Adipose tissue (tissue), 3 donors: ENCODE data around the gene SULT2A1. TPM values are rescaled to one million over a fixed set of nuclear protein-coding genes. Genes with fewer than 3 reads are reported as not detected.
"Not testable (repeated sequence)": the region's sequence is repeated elsewhere in the genome, so short reads cannot be mapped to it uniquely, and the experiment has no call there.

Experiments
- H3K27ac ChIP-seq: one replicate; pipeline ENCODE4 v1.5.1; 2013; ENCODE audit warnings: low read depth, low read length
- WGBS, 3 donors: extraction: QIAGEN DNeasy Blood & Tissue Kit; methylation state at CpG; one replicate each; pipeline ENCODE4 v1.1.7; 2013; 5-methylcytosine and 5-hydroxymethylcytosine counted together
- polyA plus RNA-seq, 3 donors: library from polyadenylated mRNA; stranded (reverse); fragments of 200-250 nt; gene quantifications; one replicate each; pipeline ENCODE4 v1.2.3, GENCODE V29; 2013
- donor health status: healthy with polysubstance abuse.
- donor health status: Bipolar disorder and iron deficiency.
- donor health status: healthy.

The SULT2A1 gene
- polyA plus RNA-seq, 3 donors: 1.4 TPM; not detected in 2

- WGBS, 3 donors: 48 to 60% (median 60%) methylated on average over 10 of the region's 10 CpGs
- no peak overlapping the region for H3K27ac ChIP-seq
Measured at GRCh38 chr19:47865166-47865565, 20.9 kb downstream of the SULT2A1 start.

- no peak overlapping the region for H3K27ac ChIP-seq
- WGBS, 3 donors: 15 to 17% (median 16%) methylated on average over 14 of the region's 14 CpGs
Measured at GRCh38 chr19:47863514-47863936, 22.6 kb downstream of the SULT2A1 start.

- no peak overlapping the region for H3K27ac ChIP-seq
- 87 to 94% (median 89%) methylated on average over 5 of the region's 5 CpGs for WGBS, 3 donors
Measured at GRCh38 chr19:47861630-47862029, 24.5 kb downstream of the SULT2A1 start.

GRCh38 chr19:47860602-47861297 lies 25.4 kb downstream of the SULT2A1 start:
- no peak overlapping the region for H3K27ac ChIP-seq
- WGBS, 3 donors: 42 to 45% (median 44%) methylated on average over 23 to 34 of the region's 34 CpGs

- not testable (repeated sequence) for H3K27ac ChIP-seq
- 50 to 92% (median 88%) methylated on average over 2 to 10 of the region's 17 CpGs for WGBS, 3 donors
Measured at GRCh38 chr19:47859838-47860237, 26.3 kb downstream of the SULT2A1 start.

- H3K27ac ChIP-seq: not testable (repeated sequence)
- WGBS, 3 donors: 74 to 90% (median 88%) methylated on average over 9 of the region's 9 CpGs
Measured at GRCh38 chr19:47858646-47859285, 27.3 kb downstream of the SULT2A1 start, which contains the start of gene TPRX2. Gene TPRX2, plus strand, starts transcription at chr19:47859235. Its CDS starts 12 bp downstream, at chr19:47859247.

- H3K27ac ChIP-seq: not testable (repeated sequence)
- WGBS, 3 donors: 87 to 92% (median 92%) methylated on average over 9 of the region's 9 CpGs
Measured at GRCh38 chr19:47858231-47858630, 27.9 kb downstream of the SULT2A1 start.

GRCh38 chr19:47854459-47854858 lies 31.7 kb downstream of the SULT2A1 start:
- 49 to 67% (median 54%) methylated on average over 4 of the region's 4 CpGs for WGBS, 3 donors
- H3K27ac ChIP-seq: no peak overlapping the region

GRCh38 chr19:47853003-47853402 lies 33.1 kb downstream of the SULT2A1 start:
- 56 to 67% (median 64%) methylated on average over 5 of the region's 5 CpGs for WGBS, 3 donors
- H3K27ac ChIP-seq: no peak overlapping the region

- WGBS, 3 donors: 3 to 5% (median 4%) methylated on average over 22 of the region's 22 CpGs
- H3K27ac ChIP-seq: no peak overlapping the region
Measured at GRCh38 chr19:47848823-47849473, 37.2 kb downstream of the SULT2A1 start.

- H3K27ac ChIP-seq: no peak overlapping the region
- 54 to 57% (median 54%) methylated on average over 10 of the region's 10 CpGs for WGBS, 3 donors
Measured at GRCh38 chr19:47848425-47848822, 37.7 kb downstream of the SULT2A1 start.

- 43 to 59% (median 45%) methylated on average over 5 of the region's 5 CpGs for WGBS, 3 donors
- no peak overlapping the region for H3K27ac ChIP-seq
Measured at GRCh38 chr19:47842941-47843340, 43.2 kb downstream of the SULT2A1 start.

GRCh38 chr19:47839913-47840312 lies 46.2 kb downstream of the SULT2A1 start:
- WGBS, 3 donors: 17 to 38% (median 33%) methylated on average over 10 of the region's 10 CpGs
- no peak overlapping the region for H3K27ac ChIP-seq

GRCh38 chr19:47839411-47839810 lies 46.7 kb downstream of the SULT2A1 start:
- H3K27ac ChIP-seq: no peak overlapping the region
- WGBS, 3 donors: 64 to 71% (median 70%) methylated on average over 16 of the region's 16 CpGs

GRCh38 chr19:47836038-47836437 lies 50.1 kb downstream of the SULT2A1 start:
- no peak overlapping the region for H3K27ac ChIP-seq
- WGBS, 3 donors: 72 to 79% (median 74%) methylated on average over 8 of the region's 8 CpGs

GRCh38 chr19:47832723-47833122 lies 53.4 kb downstream of the SULT2A1 start:
- WGBS, 3 donors: 75 to 94% (median 93%) methylated on average over 4 of the region's 4 CpGs
- H3K27ac ChIP-seq: no peak overlapping the region

- WGBS, 3 donors: 79 to 89% (median 83%) methylated on average over 6 of the region's 6 CpGs
- no peak overlapping the region for H3K27ac ChIP-seq
Measured at GRCh38 chr19:47826800-47827199, 59.3 kb downstream of the SULT2A1 start.

- 70 to 86% (median 86%) methylated on average over 6 of the region's 6 CpGs for WGBS, 3 donors
- no peak overlapping the region for H3K27ac ChIP-seq
Measured at GRCh38 chr19:47824396-47824795, 61.7 kb downstream of the SULT2A1 start.

GRCh38 chr19:47821460-47822020 lies 64.6 kb downstream of the SULT2A1 start, which contains the start of gene CRX:
Gene CRX, plus strand, starts transcription at chr19:47821937. Its CDS starts 12,507 bp downstream, at chr19:47834444.
- WGBS, 3 donors: 31 to 50% (median 41%) methylated on average over 15 of the region's 15 CpGs
- H3K27ac ChIP-seq: no peak within 1 kb of the TSS
